Measurements from ENCODE around the gene ATN1.
"Not testable (repeated sequence)": the region's sequence is repeated elsewhere in the genome, so short reads cannot be mapped to it uniquely, and the experiment has no call there.

GRCh38 chr12:6889775-6890573 is 37.8 kb upstream of the ATN1 start:
- not testable (repeated sequence) for TF ChIP-seq CTBP1 (IDR thresholded peaks at IDR 0.05; ENCODE audit: borderline replicate concordance); SP1 (IDR thresholded peaks at IDR 0.05); SUZ12 (IDR thresholded peaks at IDR 0.05)
